Measurements from ENCODE around the gene PRKAG2. TPM values are rescaled to one million over a fixed set of nuclear protein-coding genes. Genes with fewer than 3 reads are reported as not detected.

Gene PRKAG2
- total RNA-seq, 2 donors from 2014 or later, result 38.3 to 78.5 TPM

DNA sequence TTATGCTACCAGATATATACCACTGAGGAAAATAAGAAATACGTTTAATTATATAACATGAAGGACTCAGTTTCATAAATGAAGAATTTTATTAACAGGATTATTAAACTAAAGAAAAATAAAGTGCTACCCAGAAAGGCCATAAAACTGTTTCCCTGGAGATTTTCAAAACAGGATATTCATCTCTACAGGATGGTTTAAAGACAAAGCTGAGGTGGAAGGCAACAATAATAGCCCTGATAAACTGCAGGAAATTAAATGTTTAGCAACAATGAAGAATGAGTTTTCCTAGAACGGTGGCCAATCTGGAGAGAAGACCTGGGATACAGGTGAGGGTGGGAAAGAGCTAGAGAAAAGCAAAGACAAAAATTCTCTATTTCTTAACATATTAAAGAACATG is 369.1 kb downstream of the PRKAG2 start:
- ATAC-seq (ENCODE audit: insufficient number of reproducible peaks, low FRiP score, low read depth) (no peak), DNase-seq (ENCODE audit: low spot score) (no peak)
- Histone ChIP-seq H3K4me1 (ENCODE audit: control insufficient read depth in 1 of 2, low read depth in 2 of 2) (peaks cover 41 to 83% of the 10 kb centered on the region in 2 donors), H3K27me3 (replicated peaks; ENCODE audit: insufficient read depth) (no peaks in the 10 kb centered on the region), H3K36me3 (no peaks in the 10 kb centered on the region), H3K27ac (no peak overlapping the region), H3K9me3 (no peaks in the 10 kb centered on the region), H3K4me3 (no peak overlapping the region)
- TF ChIP-seq, protein P1, sequence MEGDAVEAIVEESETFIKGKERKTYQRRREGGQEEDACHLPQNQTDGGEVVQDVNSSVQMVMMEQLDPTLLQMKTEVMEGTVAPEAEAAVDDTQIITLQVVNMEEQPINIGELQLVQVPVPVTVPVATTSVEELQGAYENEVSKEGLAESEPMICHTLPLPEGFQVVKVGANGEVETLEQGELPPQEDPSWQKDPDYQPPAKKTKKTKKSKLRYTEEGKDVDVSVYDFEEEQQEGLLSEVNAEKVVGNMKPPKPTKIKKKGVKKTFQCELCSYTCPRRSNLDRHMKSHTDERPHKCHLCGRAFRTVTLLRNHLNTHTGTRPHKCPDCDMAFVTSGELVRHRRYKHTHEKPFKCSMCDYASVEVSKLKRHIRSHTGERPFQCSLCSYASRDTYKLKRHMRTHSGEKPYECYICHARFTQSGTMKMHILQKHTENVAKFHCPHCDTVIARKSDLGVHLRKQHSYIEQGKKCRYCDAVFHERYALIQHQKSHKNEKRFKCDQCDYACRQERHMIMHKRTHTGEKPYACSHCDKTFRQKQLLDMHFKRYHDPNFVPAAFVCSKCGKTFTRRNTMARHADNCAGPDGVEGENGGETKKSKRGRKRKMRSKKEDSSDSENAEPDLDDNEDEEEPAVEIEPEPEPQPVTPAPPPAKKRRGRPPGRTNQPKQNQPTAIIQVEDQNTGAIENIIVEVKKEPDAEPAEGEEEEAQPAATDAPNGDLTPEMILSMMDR (IDR thresholded peaks at IDR 0.05), result no peak

DNA sequence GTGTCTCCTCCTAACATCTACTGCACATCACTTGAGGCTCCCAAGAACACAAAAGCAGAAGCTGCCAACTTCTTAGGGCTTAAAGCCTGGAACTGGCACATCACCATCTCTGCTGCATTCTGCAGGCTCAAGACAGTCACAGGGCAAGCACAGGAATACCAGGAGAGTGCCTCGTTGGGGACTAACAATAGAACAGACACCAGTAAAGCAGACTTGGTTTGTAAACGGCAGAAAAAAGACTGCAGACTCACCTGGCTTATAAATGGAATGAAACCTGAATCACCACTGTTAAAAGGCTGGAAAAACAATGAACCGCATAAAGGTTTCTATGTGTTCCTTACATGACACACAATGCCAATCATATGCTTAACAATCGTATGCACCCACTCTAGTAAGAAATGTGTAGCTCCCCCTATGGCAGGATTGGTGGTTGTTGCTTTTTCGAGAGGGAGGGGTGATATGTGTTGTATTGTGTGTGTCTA is 370.0 kb downstream of the PRKAG2 start:
- Histone ChIP-seq H3K4me3 (no peak overlapping the region), H3K36me3 (no peaks in the 10 kb centered on the region), H3K27me3 (replicated peaks; ENCODE audit: insufficient read depth) (no peaks in the 10 kb centered on the region), H3K9me3 (no peaks in the 10 kb centered on the region), H3K4me1 (ENCODE audit: control insufficient read depth in 1 of 2, low read depth in 2 of 2) (peaks cover 35 to 82% of the 10 kb centered on the region in 2 donors), H3K27ac (no peak overlapping the region)
- DNase-seq (ENCODE audit: low spot score) (no peak), ATAC-seq (ENCODE audit: insufficient number of reproducible peaks, low FRiP score, low read depth) (no peak)
- TF ChIP-seq, protein P1 (IDR thresholded peaks at IDR 0.05), result no peak

Other genes starting within 250 kb of the PRKAG2 start
- gene GALNTL5, start 79.3 kb upstream of the PRKAG2 start, total RNA-seq, result not detected
- 10 to 100 TPM; 30.1 to 47.7 TPM for gene GALNT11, start 148.6 kb upstream of the PRKAG2 start, total RNA-seq